H1 (cell line): ENCODE results near the gene HMX1. TPM values are rescaled to one million over a fixed set of nuclear protein-coding genes. Genes with fewer than 3 reads are reported as not detected.

Experiments used
- CTCF ChIA-PET: fragments of 300-600 bp; sonication (Branson Sonifier 250); formaldehyde crosslinking; loops from one replicate; lab custom pipeline; 2021; ENCODE audit not compliant: partially characterized antibody; lab: Charles Lee
- POLR2A ChIA-PET: fragments of 300-600 bp; sonication (Branson Sonifier 250); formaldehyde crosslinking; loops from one replicate; lab custom pipeline; 2021; ENCODE audit warnings: inconsistent platforms; ENCODE audit not compliant: partially characterized antibody; lab: Charles Lee
- DNase-seq, 2 experiments: peaks; one replicate each; pipeline versions ENCODE4 v3.0.0 to v3.0.0-alpha.2; 2010 to 2022; ENCODE audit warnings: low spot score in 2 of 2, low read depth in 1 of 2, mixed read lengths in 1 of 2
- FAIRE-seq: peaks from 2 replicates; lab custom pipeline; 2011; peaks lifted over from hg19 to GRCh38; lab: Jason Lieb, UNC
- H2AFZ ChIP-seq: 2 replicates; pipeline ENCODE4 v1.8.1; 2012; ENCODE audit warnings: low read length, inconsistent platforms
- H2AK5ac ChIP-seq: 2 replicates; pipeline ENCODE4 v1.6.1; 2013; ENCODE audit warnings: low read depth, low read length
- H2BK120ac ChIP-seq: replicated peaks from 2 replicates; pipeline ENCODE3; 2013; ENCODE audit warnings: low read depth, low read length, inconsistent platforms
- H2BK12ac ChIP-seq: 2 replicates; pipeline ENCODE4 v1.6.1; 2013; ENCODE audit warnings: low read depth, low read length
- H2BK15ac ChIP-seq: 2 replicates; pipeline ENCODE4 v1.6.1; 2013; ENCODE audit warnings: low read length
- H2BK20ac ChIP-seq: 2 replicates; pipeline ENCODE4 v1.6.1; 2013; ENCODE audit warnings: low read length
- H2BK5ac ChIP-seq: 2 replicates; pipeline ENCODE4 v1.6.1; 2013; ENCODE audit warnings: low read depth, low read length
- H3K14ac ChIP-seq: 2 replicates; pipeline ENCODE4 v1.6.1; 2013; ENCODE audit warnings: inconsistent platforms; ENCODE audit not compliant: insufficient read length
- H3K18ac ChIP-seq: 2 replicates; pipeline ENCODE4 v1.6.1; 2013; ENCODE audit warnings: low read length; ENCODE audit errors: extremely low read depth
- H3K23ac ChIP-seq: 2 replicates; pipeline ENCODE4 v1.6.1; 2013; ENCODE audit warnings: inconsistent platforms; ENCODE audit not compliant: insufficient read length
- H3K23me2 ChIP-seq: 2 replicates; pipeline ENCODE4 v1.6.1; 2013; ENCODE audit warnings: low read depth, low read length
- H3K27ac ChIP-seq: 2 replicates; pipeline ENCODE4 v1.6.1; 2011; ENCODE audit warnings: low read depth, low read length, inconsistent platforms
- H3K27me3 ChIP-seq, 4 experiments: replicated peaks in 1 of 4; 1 replicate in 1 of 4; 2 replicates in 3 of 4; pipeline versions ENCODE4 v1.6.1 to v1.8.1; 2011 to 2013; ENCODE audit warnings: low read length in 3 of 4, mild to moderate bottlenecking in 3 of 4, inconsistent platforms in 2 of 4, mixed read lengths in 2 of 4, moderate library complexity in 1 of 4; ENCODE audit not compliant: control insufficient read depth in 3 of 4, insufficient read depth in 3 of 4; ENCODE audit errors: extremely low read depth in 1 of 4
- H3K36me3 ChIP-seq, 4 experiments: 2 replicates each; pipeline versions ENCODE4 v1.6.1 to v1.8.1; 2011 to 2013; ENCODE audit warnings: mild to moderate bottlenecking in 4 of 4, low read length in 3 of 4, moderate library complexity in 2 of 4, control low read depth in 1 of 4, inconsistent platforms in 1 of 4; ENCODE audit not compliant: insufficient read depth in 4 of 4, control insufficient read depth in 2 of 4
- H3K4ac ChIP-seq: replicated peaks from 2 replicates; pipeline ENCODE3; 2013; ENCODE audit warnings: low read length, low read depth, mixed read lengths, inconsistent platforms; ENCODE audit not compliant: insufficient read length
- H3K4me1 ChIP-seq, 4 experiments: replicated peaks in 1 of 4; 1 replicate in 1 of 4; 2 replicates in 3 of 4; pipeline versions ENCODE4 v1.6.1 to v1.8.1; 2011 to 2013; ENCODE audit warnings: low read length in 3 of 4, inconsistent platforms in 2 of 4, mixed read lengths in 1 of 4; ENCODE audit not compliant: insufficient read depth in 4 of 4, control insufficient read depth in 3 of 4
- H3K4me2 ChIP-seq, 2 experiments: 2 replicates each; pipeline versions ENCODE4 v1.6.1 to v1.8.1; 2011 to 2013; ENCODE audit warnings: low read depth in 2 of 2, low read length in 2 of 2, control low read depth in 1 of 2, inconsistent platforms in 1 of 2, mild to moderate bottlenecking in 1 of 2; ENCODE audit not compliant: insufficient read depth in 1 of 2
- H3K4me3 ChIP-seq, 4 experiments: fragments of 200-600, 300-600 bp in 1 of 4; sonication (generic), shearing (Covaris generic), sonication (Bioruptor Twin) in 1 of 4; 2 replicates each; pipeline versions ENCODE4 v1.5.1 to v1.8.1; 2011 to 2016; ENCODE audit warnings: low read length in 4 of 4, low read depth in 3 of 4, control low read depth in 2 of 4, inconsistent platforms in 2 of 4, mild to moderate bottlenecking in 2 of 4, mixed read lengths in 1 of 4, moderate library complexity in 1 of 4; ENCODE audit not compliant: insufficient read depth in 2 of 4; ENCODE audit errors: extremely low read depth in 1 of 4
- H3K56ac ChIP-seq: replicated peaks from 2 replicates; pipeline ENCODE3; 2013; ENCODE audit warnings: low read depth, mild to moderate bottlenecking, mixed read lengths, low read length, inconsistent platforms; ENCODE audit not compliant: insufficient read length
- H3K79me1 ChIP-seq: 2 replicates; pipeline ENCODE4 v1.6.1; 2013; ENCODE audit warnings: low read depth, low read length, control low read depth
- H3K79me2 ChIP-seq, 2 experiments: 2 replicates each; pipeline versions ENCODE4 v1.6.1 to v1.8.1; 2012 to 2013; ENCODE audit warnings: low read length in 2 of 2, mild to moderate bottlenecking in 2 of 2, inconsistent platforms in 1 of 2; ENCODE audit not compliant: insufficient read depth in 2 of 2, control insufficient read depth in 1 of 2
- H3K9ac ChIP-seq, 4 experiments: replicated peaks in 1 of 4; 1 replicate in 1 of 4; 2 replicates in 3 of 4; pipeline versions ENCODE4 v1.6.1 to v1.8.1; 2011 to 2013; ENCODE audit warnings: low read depth in 3 of 4, low read length in 3 of 4, control low read depth in 2 of 4, mild to moderate bottlenecking in 2 of 4, moderate library complexity in 2 of 4, inconsistent platforms in 1 of 4; ENCODE audit errors: extremely low read depth in 1 of 4
- H3K9me3 ChIP-seq, 2 experiments: 2 replicates each; pipeline versions ENCODE4 v1.6.1 to v1.8.1; 2012 to 2013; ENCODE audit warnings: mild to moderate bottlenecking in 2 of 2, moderate library complexity in 2 of 2, control low read depth in 1 of 2, inconsistent platforms in 1 of 2, low read depth in 1 of 2, low read length in 1 of 2, mixed read lengths in 1 of 2; ENCODE audit not compliant: insufficient read depth in 2 of 2
- H4K20me1 ChIP-seq, 2 experiments: replicated peaks in 1 of 2; 2 replicates each; pipeline versions ENCODE3 to v1.8.1; 2011 to 2013; ENCODE audit warnings: inconsistent platforms in 2 of 2, low read length in 2 of 2, mild to moderate bottlenecking in 1 of 2; ENCODE audit not compliant: insufficient read depth in 2 of 2, control insufficient read depth in 1 of 2
- H4K5ac ChIP-seq: 2 replicates; pipeline ENCODE4 v1.6.1; 2013; ENCODE audit warnings: low read length, low read depth, mixed read lengths, inconsistent platforms; ENCODE audit not compliant: insufficient read length
- H4K8ac ChIP-seq: 2 replicates; pipeline ENCODE4 v1.8.0; 2013; ENCODE audit warnings: mild to moderate bottlenecking, moderate library complexity, low read length, inconsistent platforms; ENCODE audit not compliant: insufficient read depth; ENCODE audit errors: extremely low read depth
- H4K91ac ChIP-seq: replicated peaks from 2 replicates; pipeline ENCODE3; 2013; ENCODE audit warnings: low read length, mixed read lengths, inconsistent platforms; ENCODE audit not compliant: insufficient read length
- GTF2F1 ChIP-seq: IDR thresholded peaks from 2 replicates; pipeline ENCODE4 v1.6.1; 2012; ENCODE audit warnings: low read depth, low read length, improper control_type of control experiment, borderline replicate concordance
- RAD21 ChIP-seq, 2 experiments: IDR thresholded peaks in 1 of 2; conservative IDR thresholded peaks in 1 of 2; 2 replicates each; pipeline ENCODE4 v1.6.1; 2011; ENCODE audit warnings: low read depth in 2 of 2, low read length in 2 of 2, improper control_type of control experiment in 1 of 2, inconsistent platforms in 1 of 2, mild to moderate bottlenecking in 1 of 2, moderate library complexity in 1 of 2
- WGBS, 2 experiments: shearing (Covaris generic) in 1 of 2; methylation state at CpG; one replicate each; pipeline versions ENCODE4 v1.1.6 to v1.1.7; 2013 to 2015; ENCODE audit warnings: low lambda C conversion rate in 2 of 2, mixed read lengths in 2 of 2, inconsistent platforms in 1 of 2, low coverage in 1 of 2, missing lambda C conversion rate in 1 of 2; ENCODE audit not compliant: insufficient replicate concordance in 2 of 2, insufficient coverage in 1 of 2, insufficient read length in 1 of 2; ENCODE audit errors: extremely low coverage in 1 of 2, missing lambda C conversion rate in 1 of 2; 5-methylcytosine and 5-hydroxymethylcytosine counted together
- polyA plus RNA-seq, 7 experiments: library from polyadenylated mRNA; depleted of rRNA in 3 of 7; stranded (reverse) in 5 of 7; unstranded in 2 of 7; fragments of >200 nt in 5 of 7; fragments of 200-250 nt in 2 of 7; gene quantifications; 1 replicate in 5 of 7; 2 replicates in 1 of 7; 4 replicates in 1 of 7; pipeline versions ENCODE4 v1.2.1 to v1.2.3, GENCODE V29; 2011 to 2013; ENCODE audit warnings: missing spikeins in 2 of 7, mixed read lengths in 2 of 7
- total RNA-seq: library from RNA; stranded (reverse); fragmentation: NEBNext Ultra II Directional; extraction: Animal tissue kit (Norgen Biotek cat#: 25700); gene quantifications from 2 replicates; pipeline ENCODE4 v1.2.1, GENCODE V29; 2021
- TF ChIP-seq, protein P1 (sequence below), 3 experiments: IDR thresholded peaks; 1 replicate in 2 of 3; 2 replicates in 1 of 3; pipeline versions ENCODE4 v1.5.1 to v1.6.1; 2011; ENCODE audit warnings: low read length in 3 of 3, mild to moderate bottlenecking in 3 of 3, inconsistent platforms in 2 of 3, low read depth in 1 of 3, moderate library complexity in 1 of 3; ENCODE audit not compliant: insufficient read depth in 1 of 3; ENCODE audit errors: control extremely low read depth in 1 of 3

HMX1 gene
- total and polyA plus RNA-seq, 2 of the 8 experiments (the other 6 are each of a cell fraction or from before 2014, with no cell fraction given) = 0.26 TPM; not detected in 1

DNA sequence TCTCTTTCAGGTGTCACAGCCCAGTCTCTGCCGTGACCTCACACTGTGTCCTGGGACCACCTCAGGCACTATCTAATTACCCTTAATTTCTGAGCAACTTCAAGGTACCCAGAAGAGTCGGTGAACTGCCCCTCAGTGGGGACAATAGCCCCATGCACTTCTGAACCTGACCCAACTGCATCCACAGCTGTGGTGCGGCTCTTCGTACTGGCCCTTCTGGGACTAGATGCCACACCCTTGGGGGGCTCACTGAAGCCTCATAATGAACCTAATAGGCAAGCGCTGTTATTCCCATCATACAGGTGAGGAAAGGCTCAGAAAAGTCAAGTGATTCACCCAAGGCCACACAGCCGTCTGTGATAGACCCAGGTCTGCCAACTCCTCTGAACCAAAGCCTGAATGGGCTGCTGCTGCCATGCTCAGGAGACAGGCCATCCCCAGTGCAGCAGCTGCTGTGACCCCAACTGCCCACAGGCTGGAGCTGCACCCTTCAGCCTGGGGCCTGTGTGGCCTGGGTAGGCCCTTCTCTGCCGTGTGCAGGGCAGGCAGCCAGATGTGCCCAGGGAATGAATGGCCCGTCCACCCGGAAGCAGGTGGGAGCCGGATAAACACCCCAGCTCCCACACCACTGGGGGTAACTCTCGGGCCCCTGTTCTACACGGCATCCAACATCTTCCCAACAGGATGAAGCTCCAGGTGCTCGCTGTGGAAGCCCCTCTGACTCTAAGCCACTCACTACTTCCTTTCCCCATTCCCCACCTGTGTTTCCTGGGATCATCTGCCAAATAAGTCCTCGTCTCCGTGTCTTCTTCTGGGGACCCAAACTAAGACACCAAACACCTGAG is 35.9 kb downstream of the HMX1 start:
- H3K27me3 ChIP-seq = no peaks in the 10 kb centered on the region
- H2BK120ac ChIP-seq = no peak overlapping the region
- ChIA-PET CTCF (interaction anchor here (0.7 to 2.5 kb wide), 3 partner anchors 18 to 148 kb away, joined by 3 to 9 read pairs (median 3); no protein-coding TSS in a partner anchor), POLR2A (interaction anchor here (1.1 kb wide), 1 partner anchor 20 kb away, joined by 3 read pairs; no protein-coding TSS in a partner anchor)
- no peaks in the 10 kb centered on the region for H3K79me2 ChIP-seq
- H3K27ac ChIP-seq = no peak overlapping the region
- H3K14ac ChIP-seq = no peak overlapping the region
- no peak overlapping the region for H2BK20ac ChIP-seq
- no peak overlapping the region for H2AFZ ChIP-seq
- H3K4me1 ChIP-seq = peaks cover 0 to 6% (median 3%) of the 10 kb centered on the region in 4 experiments; a peak in 4 of 7 replicates
- 92% methylated on average over 15 of the region's 15 CpGs; no CpG with 5 or more reads in 1 of the 2 experiments for WGBS, 2 experiments
- H3K23me2 ChIP-seq = no peaks in the 10 kb centered on the region
- H3K79me1 ChIP-seq = no peaks in the 10 kb centered on the region
- H4K91ac ChIP-seq = no peak overlapping the region
- H3K4me2 ChIP-seq = no peak overlapping the region
- no peak overlapping the region for H3K9ac ChIP-seq
- H4K20me1 ChIP-seq = no peaks in the 10 kb centered on the region
- no peak overlapping the region for H3K23ac ChIP-seq
- no peaks in the 10 kb centered on the region for H3K36me3 ChIP-seq
- peak overlapping the region; percentile 78 for H3K18ac ChIP-seq
- DNase-seq = peak in 1 of 2 experiments; percentile 36
- FAIRE-seq = no peak
- H2BK15ac ChIP-seq = no peak overlapping the region
- H2BK5ac ChIP-seq = no peak overlapping the region
- no peak overlapping the region for H4K8ac ChIP-seq
- H3K9me3 ChIP-seq = no peaks in the 10 kb centered on the region
- TF ChIP-seq RAD21 (IDR thresholded peaks at IDR 0.05 in 1 of 2, conservative IDR thresholded peaks at IDR 0.05 in 1 of 2; ENCODE audit: low read depth in 2 of 2, low read length in 2 of 2) (peak in 1 of 2 experiments; percentile 29; a peak in 1 of 4 replicates), GTF2F1 (no peak)
- TF ChIP-seq, protein P1, sequence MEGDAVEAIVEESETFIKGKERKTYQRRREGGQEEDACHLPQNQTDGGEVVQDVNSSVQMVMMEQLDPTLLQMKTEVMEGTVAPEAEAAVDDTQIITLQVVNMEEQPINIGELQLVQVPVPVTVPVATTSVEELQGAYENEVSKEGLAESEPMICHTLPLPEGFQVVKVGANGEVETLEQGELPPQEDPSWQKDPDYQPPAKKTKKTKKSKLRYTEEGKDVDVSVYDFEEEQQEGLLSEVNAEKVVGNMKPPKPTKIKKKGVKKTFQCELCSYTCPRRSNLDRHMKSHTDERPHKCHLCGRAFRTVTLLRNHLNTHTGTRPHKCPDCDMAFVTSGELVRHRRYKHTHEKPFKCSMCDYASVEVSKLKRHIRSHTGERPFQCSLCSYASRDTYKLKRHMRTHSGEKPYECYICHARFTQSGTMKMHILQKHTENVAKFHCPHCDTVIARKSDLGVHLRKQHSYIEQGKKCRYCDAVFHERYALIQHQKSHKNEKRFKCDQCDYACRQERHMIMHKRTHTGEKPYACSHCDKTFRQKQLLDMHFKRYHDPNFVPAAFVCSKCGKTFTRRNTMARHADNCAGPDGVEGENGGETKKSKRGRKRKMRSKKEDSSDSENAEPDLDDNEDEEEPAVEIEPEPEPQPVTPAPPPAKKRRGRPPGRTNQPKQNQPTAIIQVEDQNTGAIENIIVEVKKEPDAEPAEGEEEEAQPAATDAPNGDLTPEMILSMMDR (IDR thresholded peaks at IDR 0.05; ENCODE audit: control extremely low read depth in 1 of 3, insufficient read depth in 1 of 3, low read depth in 1 of 3, low read length in 3 of 3) = peak in 1 of 3 experiments; percentile 24; a peak in 1 of 4 replicates
- H4K5ac ChIP-seq = no peak overlapping the region
- no peak overlapping the region for H2BK12ac ChIP-seq
- H3K56ac ChIP-seq = no peak overlapping the region
- no peak overlapping the region for H2AK5ac ChIP-seq
- H3K4ac ChIP-seq = no peak overlapping the region
- H3K4me3 ChIP-seq = no peak overlapping the region
